ENCODE data around the gene SELE.
A peak's percentile ranks its signal among the peaks of the same experiment; 100 is the strongest.

The SELE gene

DNA sequence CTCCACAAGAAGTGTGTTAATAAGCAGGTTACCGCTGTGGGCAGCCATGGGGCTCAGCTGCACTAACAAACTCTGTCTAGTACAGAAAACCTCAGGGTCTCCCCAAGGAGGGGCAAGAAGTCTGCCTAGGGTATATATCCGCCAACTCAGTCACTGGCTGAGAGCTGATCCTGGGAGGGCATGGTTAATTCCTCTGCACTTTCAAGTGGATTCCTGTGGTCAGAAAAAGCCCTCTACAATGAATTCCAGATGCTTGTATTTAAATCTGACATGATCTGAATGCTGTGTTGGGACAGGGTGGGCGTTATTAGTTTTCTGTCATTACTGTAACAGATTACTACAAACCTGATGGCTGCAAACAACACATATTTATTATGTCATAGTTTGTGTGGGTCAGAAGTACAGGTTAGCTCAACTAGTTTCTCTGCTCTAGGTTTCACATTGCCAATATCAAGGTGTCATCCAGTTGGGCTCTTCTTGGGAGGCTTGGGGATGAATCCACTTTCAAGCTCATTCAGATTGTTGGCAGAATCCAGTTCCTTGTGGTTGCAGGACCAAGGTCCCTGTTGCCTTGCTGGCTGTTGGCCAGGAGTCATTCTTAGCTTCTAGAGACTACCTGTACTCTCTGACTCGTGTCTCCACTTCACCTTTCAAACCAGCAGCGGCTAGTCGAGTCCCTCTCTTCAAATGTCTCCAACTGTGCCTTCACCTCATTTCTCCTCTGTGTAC is 8.0 kb upstream of the SELE start (continued):
- TF ChIP-seq WT1 (tag by site-specific recombination; IDR thresholded peaks at IDR 0.05): peak; percentile 47; the same call in 1 of the 2 replicates
- no peak for TF ChIP-seq ZNF626 (tag by site-specific recombination; IDR thresholded peaks at IDR 0.05)
- TF ChIP-seq TSHZ1 (tag by site-specific recombination; IDR thresholded peaks at IDR 0.05; ENCODE audit: borderline replicate concordance): no peak
- TF ChIP-seq ZFP41 (tag by site-specific recombination; IDR thresholded peaks at IDR 0.05; ENCODE audit: borderline replicate concordance): no peak
- TF ChIP-seq ZBTB8A (tag by site-specific recombination; IDR thresholded peaks at IDR 0.05): no peak
- 0 out of 2 replicates have a peak, but pooled peaks have one; percentile 21 for TF ChIP-seq INSM2 (tag by site-specific recombination; IDR thresholded peaks at IDR 0.05)
- TF ChIP-seq, protein P1, sequence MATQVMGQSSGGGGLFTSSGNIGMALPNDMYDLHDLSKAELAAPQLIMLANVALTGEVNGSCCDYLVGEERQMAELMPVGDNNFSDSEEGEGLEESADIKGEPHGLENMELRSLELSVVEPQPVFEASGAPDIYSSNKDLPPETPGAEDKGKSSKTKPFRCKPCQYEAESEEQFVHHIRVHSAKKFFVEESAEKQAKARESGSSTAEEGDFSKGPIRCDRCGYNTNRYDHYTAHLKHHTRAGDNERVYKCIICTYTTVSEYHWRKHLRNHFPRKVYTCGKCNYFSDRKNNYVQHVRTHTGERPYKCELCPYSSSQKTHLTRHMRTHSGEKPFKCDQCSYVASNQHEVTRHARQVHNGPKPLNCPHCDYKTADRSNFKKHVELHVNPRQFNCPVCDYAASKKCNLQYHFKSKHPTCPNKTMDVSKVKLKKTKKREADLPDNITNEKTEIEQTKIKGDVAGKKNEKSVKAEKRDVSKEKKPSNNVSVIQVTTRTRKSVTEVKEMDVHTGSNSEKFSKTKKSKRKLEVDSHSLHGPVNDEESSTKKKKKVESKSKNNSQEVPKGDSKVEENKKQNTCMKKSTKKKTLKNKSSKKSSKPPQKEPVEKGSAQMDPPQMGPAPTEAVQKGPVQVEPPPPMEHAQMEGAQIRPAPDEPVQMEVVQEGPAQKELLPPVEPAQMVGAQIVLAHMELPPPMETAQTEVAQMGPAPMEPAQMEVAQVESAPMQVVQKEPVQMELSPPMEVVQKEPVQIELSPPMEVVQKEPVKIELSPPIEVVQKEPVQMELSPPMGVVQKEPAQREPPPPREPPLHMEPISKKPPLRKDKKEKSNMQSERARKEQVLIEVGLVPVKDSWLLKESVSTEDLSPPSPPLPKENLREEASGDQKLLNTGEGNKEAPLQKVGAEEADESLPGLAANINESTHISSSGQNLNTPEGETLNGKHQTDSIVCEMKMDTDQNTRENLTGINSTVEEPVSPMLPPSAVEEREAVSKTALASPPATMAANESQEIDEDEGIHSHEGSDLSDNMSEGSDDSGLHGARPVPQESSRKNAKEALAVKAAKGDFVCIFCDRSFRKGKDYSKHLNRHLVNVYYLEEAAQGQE (tag by site-specific recombination; IDR thresholded peaks at IDR 0.05): no peak
- TF ChIP-seq OVOL3 (tag by site-specific recombination; IDR thresholded peaks at IDR 0.05): no peak
- TF ChIP-seq ZBTB17 (tag by site-specific recombination; IDR thresholded peaks at IDR 0.05): no peak
- no peak for TF ChIP-seq ZNF704 (tag by site-specific recombination; IDR thresholded peaks at IDR 0.05)
- 0 out of 2 replicates have a peak, but pooled peaks have one; percentile 12 for TF ChIP-seq EGR2 (tag by site-specific recombination; IDR thresholded peaks at IDR 0.05; ENCODE audit: low read depth)
- TF ChIP-seq ZNF596 (tag by site-specific recombination; IDR thresholded peaks at IDR 0.05): no peak
- TF ChIP-seq, protein P2, sequence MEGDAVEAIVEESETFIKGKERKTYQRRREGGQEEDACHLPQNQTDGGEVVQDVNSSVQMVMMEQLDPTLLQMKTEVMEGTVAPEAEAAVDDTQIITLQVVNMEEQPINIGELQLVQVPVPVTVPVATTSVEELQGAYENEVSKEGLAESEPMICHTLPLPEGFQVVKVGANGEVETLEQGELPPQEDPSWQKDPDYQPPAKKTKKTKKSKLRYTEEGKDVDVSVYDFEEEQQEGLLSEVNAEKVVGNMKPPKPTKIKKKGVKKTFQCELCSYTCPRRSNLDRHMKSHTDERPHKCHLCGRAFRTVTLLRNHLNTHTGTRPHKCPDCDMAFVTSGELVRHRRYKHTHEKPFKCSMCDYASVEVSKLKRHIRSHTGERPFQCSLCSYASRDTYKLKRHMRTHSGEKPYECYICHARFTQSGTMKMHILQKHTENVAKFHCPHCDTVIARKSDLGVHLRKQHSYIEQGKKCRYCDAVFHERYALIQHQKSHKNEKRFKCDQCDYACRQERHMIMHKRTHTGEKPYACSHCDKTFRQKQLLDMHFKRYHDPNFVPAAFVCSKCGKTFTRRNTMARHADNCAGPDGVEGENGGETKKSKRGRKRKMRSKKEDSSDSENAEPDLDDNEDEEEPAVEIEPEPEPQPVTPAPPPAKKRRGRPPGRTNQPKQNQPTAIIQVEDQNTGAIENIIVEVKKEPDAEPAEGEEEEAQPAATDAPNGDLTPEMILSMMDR (tag by site-specific recombination; IDR thresholded peaks at IDR 0.05): no peak
- no peak for TF ChIP-seq TCF7L2 (IDR thresholded peaks at IDR 0.05; ENCODE audit: borderline replicate concordance, low read depth, low read length)
- no peak for TF ChIP-seq ZNF624 (tag by site-specific recombination; IDR thresholded peaks at IDR 0.05)
- no peak for TF ChIP-seq ZNF560 (tag by site-specific recombination; IDR thresholded peaks at IDR 0.05; ENCODE audit: borderline replicate concordance)
- TF ChIP-seq ZNF830 (tag by site-specific recombination; IDR thresholded peaks at IDR 0.05; ENCODE audit: low read depth): no peak
- no peak for TF ChIP-seq ZNF121 (tag by site-specific recombination; IDR thresholded peaks at IDR 0.05)
- no peak for TF ChIP-seq BCL6B (tag by site-specific recombination; IDR thresholded peaks at IDR 0.05)
- TF ChIP-seq KLF9 (tag by site-specific recombination; IDR thresholded peaks at IDR 0.05; ENCODE audit: low read depth): no peak
